Right lobe of liver (tissue), 4 donors: Measurements from ENCODE around the gene NUCB2.

Source experiments
- CTCF ChIP-seq, 4 donors: fragments of 200-600 bp in 3 of 4; fragments of 450-650 bp in 1 of 4; IDR thresholded peaks; one replicate each; pipeline versions ENCODE4 v1.5.1 to v1.8.0; 2016 to 2022; ENCODE audit warnings: antibody characterized with exemption in 4 of 4, mild to moderate bottlenecking in 2 of 4
- POLR2A ChIP-seq: fragments of 450-650 bp; IDR thresholded peaks from one replicate; pipeline ENCODE4 v1.6.1; 2017; ENCODE audit warnings: antibody characterized with exemption, mild to moderate bottlenecking
- donor health status: DM: no; HTN: no; CAD: no.
- donor health status: DM: no; HTN: no; CAD: no.
- donor health status: DM: no; HTN: yes; CAD: no.

- TF ChIP-seq POLR2A, result no peak
- no peak for TF ChIP-seq CTCF (IDR thresholded peaks at IDR 0.05)
Observed at GRCh38 chr11:17230867-17231851, 45.4 kb upstream of the NUCB2 start.
